GM12878 (cell line): ENCODE data around the gene CACNA2D2.

Experiments
- SMC3 ChIP-seq: IDR thresholded peaks from 2 replicates; pipeline ENCODE4 v1.6.1; 2011; ENCODE audit warnings: low read length, improper control_type of control experiment, borderline replicate concordance
- TCF12 ChIP-seq: IDR thresholded peaks from 2 replicates; pipeline ENCODE4 v1.6.1; 2011; ENCODE audit warnings: low read depth, mild to moderate bottlenecking, low read length
- YY1 ChIP-seq: IDR thresholded peaks from 2 replicates; pipeline ENCODE4 v1.6.1; 2011; ENCODE audit warnings: low read depth, mild to moderate bottlenecking, low read length
- ZNF274 ChIP-seq: IDR thresholded peaks from one replicate; pipeline ENCODE4 v1.8.0; 2011; ENCODE audit not compliant: insufficient read length, insufficient read depth

DNA sequence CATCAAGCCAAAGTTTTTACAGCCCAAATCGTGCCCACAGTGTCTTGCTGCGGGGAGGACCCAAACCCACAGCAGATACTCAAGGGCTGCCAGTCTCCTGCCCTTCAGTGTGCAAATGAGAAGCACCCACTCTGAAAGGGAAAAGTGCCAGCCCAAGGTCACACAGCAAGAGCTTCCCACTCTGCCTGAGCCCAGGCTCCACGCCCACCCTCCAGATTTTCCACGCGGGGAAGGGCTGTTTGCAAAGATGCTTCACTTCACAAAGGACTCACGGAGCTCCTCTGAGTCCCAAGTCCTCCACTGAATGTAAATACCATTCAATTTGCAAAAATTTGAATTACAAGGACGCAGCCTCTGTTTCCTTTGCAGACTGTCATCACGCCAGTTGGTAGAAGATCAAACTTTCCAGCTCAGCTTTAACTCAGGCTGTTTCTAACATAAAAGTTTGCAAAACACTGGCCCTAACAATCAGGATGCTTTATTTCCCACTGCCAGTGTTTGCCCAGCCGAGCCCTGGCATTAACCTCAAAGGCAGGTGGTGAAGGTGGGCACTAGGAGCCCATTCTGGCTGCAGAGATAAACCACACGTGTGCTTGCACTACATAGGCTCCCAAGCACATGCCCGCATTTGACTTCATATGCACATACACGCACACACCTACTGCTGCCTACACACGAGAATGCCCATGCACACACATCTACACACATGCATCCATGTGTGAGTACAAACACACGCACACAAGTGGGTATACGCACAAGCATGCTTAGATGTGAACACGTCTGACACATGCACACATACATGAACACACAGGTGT lies 7.6 kb downstream of the CACNA2D2 start:
- TF ChIP-seq TCF12 (no peak), SMC3 (no peak), YY1 (no peak), ZNF274 (no peak)
